ENCODE results near the gene ACTN4.

Gene ACTN4

DNA sequence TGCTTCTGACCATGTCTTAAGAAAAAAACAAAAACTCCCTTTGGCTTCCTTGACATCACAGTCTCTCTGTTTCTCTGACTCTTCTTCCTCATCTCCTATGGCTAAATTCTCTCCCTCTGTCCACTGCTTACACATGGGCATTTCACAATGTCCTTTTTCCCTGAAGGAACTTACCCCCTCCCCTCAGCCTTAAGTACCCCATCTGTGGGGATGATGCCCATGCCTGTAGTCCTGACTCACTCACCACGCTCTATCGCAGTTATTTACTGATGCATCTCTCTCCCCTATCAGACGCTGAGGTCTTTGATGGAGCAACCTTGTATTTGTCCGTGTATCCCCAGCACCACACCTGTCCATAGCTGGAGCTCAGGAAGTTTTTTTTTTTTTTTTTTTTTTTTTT, 32.4 kb downstream of the ACTN4 start:
- Histone ChIP-seq H3K9me3 (ENCODE audit: insufficient read depth, low read length, severe bottlenecking) (no peaks in the 10 kb centered on the region), H4K20me1 (ENCODE audit: insufficient read depth, low read length) (peaks cover 93% of the 10 kb centered on the region), H3K9ac (ENCODE audit: low read depth, low read length) (no peak overlapping the region), H2AFZ (ENCODE audit: low read depth, low read length) (no peak overlapping the region), H3K4me2 (ENCODE audit: insufficient read depth, low read length) (no peak overlapping the region), H3K79me2 (ENCODE audit: insufficient read depth, low read length) (peaks cover 96% of the 10 kb centered on the region), H3K4me3 (ENCODE audit: low read depth in 1 of 2, low read length in 2 of 2) (no peak overlapping the region), H3K27ac (ENCODE audit: low read length) (no peak overlapping the region), H3K36me3 (ENCODE audit: insufficient read depth, low read length) (peaks cover 20% of the 10 kb centered on the region), H3K4me1 (ENCODE audit: insufficient read depth, low read length) (peaks cover 26% of the 10 kb centered on the region), H3K27me3 (ENCODE audit: insufficient read depth, low read length, poor library complexity) (no peaks in the 10 kb centered on the region)
- ATAC-seq (ENCODE audit: insufficient read depth, low read depth) (no peak), DNase-seq (no peak)
- TF ChIP-seq, protein P1, sequence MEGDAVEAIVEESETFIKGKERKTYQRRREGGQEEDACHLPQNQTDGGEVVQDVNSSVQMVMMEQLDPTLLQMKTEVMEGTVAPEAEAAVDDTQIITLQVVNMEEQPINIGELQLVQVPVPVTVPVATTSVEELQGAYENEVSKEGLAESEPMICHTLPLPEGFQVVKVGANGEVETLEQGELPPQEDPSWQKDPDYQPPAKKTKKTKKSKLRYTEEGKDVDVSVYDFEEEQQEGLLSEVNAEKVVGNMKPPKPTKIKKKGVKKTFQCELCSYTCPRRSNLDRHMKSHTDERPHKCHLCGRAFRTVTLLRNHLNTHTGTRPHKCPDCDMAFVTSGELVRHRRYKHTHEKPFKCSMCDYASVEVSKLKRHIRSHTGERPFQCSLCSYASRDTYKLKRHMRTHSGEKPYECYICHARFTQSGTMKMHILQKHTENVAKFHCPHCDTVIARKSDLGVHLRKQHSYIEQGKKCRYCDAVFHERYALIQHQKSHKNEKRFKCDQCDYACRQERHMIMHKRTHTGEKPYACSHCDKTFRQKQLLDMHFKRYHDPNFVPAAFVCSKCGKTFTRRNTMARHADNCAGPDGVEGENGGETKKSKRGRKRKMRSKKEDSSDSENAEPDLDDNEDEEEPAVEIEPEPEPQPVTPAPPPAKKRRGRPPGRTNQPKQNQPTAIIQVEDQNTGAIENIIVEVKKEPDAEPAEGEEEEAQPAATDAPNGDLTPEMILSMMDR (IDR thresholded peaks at IDR 0.05; ENCODE audit: borderline replicate concordance, extremely low read depth, low read length, poor library complexity, severe bottlenecking): no peak
- no peak for TF ChIP-seq EZH2 (IDR thresholded peaks at IDR 0.05; ENCODE audit: borderline replicate concordance, low read depth, low read length, severe bottlenecking)

DNA sequence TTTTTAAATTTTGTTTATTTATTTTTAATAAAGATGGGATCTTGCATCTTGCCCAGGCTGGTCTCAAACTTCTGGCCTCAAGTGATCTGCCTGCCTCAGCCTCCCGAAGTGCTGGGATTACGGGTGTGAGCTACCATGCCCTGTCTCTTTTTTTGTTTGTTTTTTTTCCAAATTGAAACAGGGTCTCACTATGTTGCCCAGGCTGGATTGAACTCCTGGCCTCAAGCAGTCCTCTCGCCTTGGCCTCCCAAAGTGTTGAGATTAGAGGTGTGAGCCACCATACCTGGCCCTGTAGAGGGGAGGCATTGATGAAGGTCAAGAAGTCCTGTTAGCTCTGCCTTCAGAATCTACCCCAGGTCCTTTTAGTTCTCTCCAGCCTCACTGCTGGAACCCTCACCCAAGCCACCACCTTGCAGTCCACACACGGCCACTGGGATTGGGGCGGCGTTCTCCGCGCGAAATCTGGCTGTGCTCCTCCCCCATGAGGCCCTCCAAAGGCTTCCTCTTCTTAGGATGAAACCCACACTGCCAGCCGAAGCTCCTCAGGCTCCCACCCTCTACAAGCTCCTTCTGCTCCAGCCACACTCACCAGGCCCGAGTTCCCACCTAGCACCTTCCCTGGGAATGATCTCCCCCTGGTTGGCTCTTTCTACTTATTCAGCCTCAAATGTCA, 34.9 kb downstream of the ACTN4 start:
- H3K27me3 ChIP-seq (ENCODE audit: insufficient read depth, low read length, poor library complexity): no peaks in the 10 kb centered on the region
- peaks cover 92% of the 10 kb centered on the region for H4K20me1 ChIP-seq (ENCODE audit: insufficient read depth, low read length)
- no peak overlapping the region for H2AFZ ChIP-seq (ENCODE audit: low read depth, low read length)
- TF ChIP-seq EZH2 (IDR thresholded peaks at IDR 0.05; ENCODE audit: borderline replicate concordance, low read depth, low read length, severe bottlenecking): no peak
- TF ChIP-seq, protein P1 (IDR thresholded peaks at IDR 0.05; ENCODE audit: borderline replicate concordance, extremely low read depth, low read length, poor library complexity, severe bottlenecking): no peak
- H3K9me3 ChIP-seq (ENCODE audit: insufficient read depth, low read length, severe bottlenecking): no peaks in the 10 kb centered on the region
- peaks cover 12% of the 10 kb centered on the region for H3K36me3 ChIP-seq (ENCODE audit: insufficient read depth, low read length)
- H3K79me2 ChIP-seq (ENCODE audit: insufficient read depth, low read length): peaks cover 96% of the 10 kb centered on the region
- H3K4me2 ChIP-seq (ENCODE audit: insufficient read depth, low read length): no peak overlapping the region
- ATAC-seq (ENCODE audit: insufficient read depth, low read depth) (no peak), DNase-seq (no peak)
- no peak overlapping the region for H3K9ac ChIP-seq (ENCODE audit: low read depth, low read length)
- H3K27ac ChIP-seq (ENCODE audit: low read length): no peak overlapping the region
- H3K4me3 ChIP-seq (ENCODE audit: low read depth in 1 of 2, low read length in 2 of 2): no peak overlapping the region
- H3K4me1 ChIP-seq (ENCODE audit: insufficient read depth, low read length): peaks cover 26% of the 10 kb centered on the region

DNA sequence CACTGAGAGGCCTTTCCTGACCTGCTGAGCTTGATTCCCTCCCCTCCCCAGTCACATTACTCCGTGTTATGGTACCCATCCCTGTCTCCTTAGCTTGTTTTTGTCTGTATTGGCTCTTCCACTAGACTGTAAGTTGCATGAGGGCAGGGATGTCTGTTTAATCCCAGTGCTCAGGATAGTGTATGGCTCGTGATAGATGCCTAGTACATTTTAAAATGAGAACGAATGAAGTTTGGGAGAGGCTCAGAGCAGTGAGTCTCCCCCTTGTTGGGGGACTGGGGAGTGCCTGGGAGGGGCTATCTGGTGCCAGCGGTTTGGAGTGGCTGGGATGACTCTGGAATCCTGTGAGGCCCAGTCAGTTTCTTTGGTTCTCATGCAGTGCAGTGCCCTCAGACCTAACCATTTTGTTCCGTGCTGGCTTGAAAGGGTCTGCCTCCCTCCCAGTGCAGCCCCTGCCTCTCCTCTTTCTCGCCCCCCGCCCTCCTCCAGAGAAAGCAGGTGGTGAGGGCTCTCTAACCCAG, 35.5 kb downstream of the ACTN4 start:
- H3K27ac ChIP-seq (ENCODE audit: low read length): no peak overlapping the region
- no peak overlapping the region for H2AFZ ChIP-seq (ENCODE audit: low read depth, low read length)
- H3K79me2 ChIP-seq (ENCODE audit: insufficient read depth, low read length): peaks cover 96% of the 10 kb centered on the region
- peaks cover 26% of the 10 kb centered on the region for H3K4me1 ChIP-seq (ENCODE audit: insufficient read depth, low read length)
- peaks cover 12% of the 10 kb centered on the region for H3K36me3 ChIP-seq (ENCODE audit: insufficient read depth, low read length)
- no peak for DNase-seq
- no peak overlapping the region for H3K4me3 ChIP-seq (ENCODE audit: low read depth in 1 of 2, low read length in 2 of 2)
- ATAC-seq (ENCODE audit: insufficient read depth, low read depth): no peak
- no peaks in the 10 kb centered on the region for H3K9me3 ChIP-seq (ENCODE audit: insufficient read depth, low read length, severe bottlenecking)
- TF ChIP-seq EZH2 (IDR thresholded peaks at IDR 0.05; ENCODE audit: borderline replicate concordance, low read depth, low read length, severe bottlenecking): no peak
- TF ChIP-seq, protein P1 (IDR thresholded peaks at IDR 0.05; ENCODE audit: borderline replicate concordance, extremely low read depth, low read length, poor library complexity, severe bottlenecking): no peak
- no peak overlapping the region for H3K9ac ChIP-seq (ENCODE audit: low read depth, low read length)
- H3K4me2 ChIP-seq (ENCODE audit: insufficient read depth, low read length): no peak overlapping the region
- H4K20me1 ChIP-seq (ENCODE audit: insufficient read depth, low read length): peaks cover 92% of the 10 kb centered on the region
- H3K27me3 ChIP-seq (ENCODE audit: insufficient read depth, low read length, poor library complexity): no peaks in the 10 kb centered on the region

Measured in DND-41 (cell line).